GM18867 (cell line): ENCODE results near the gene PBX3.

Experiments
- ATAC-seq: cut with Tn5 transposase; IDR thresholded peaks from one replicate; pipeline ENCODE4 v1.9.1; 2021; ENCODE audit warnings: mild to moderate bottlenecking, moderate library complexity; ENCODE audit not compliant: unreplicated experiment

PBX3 gene

GRCh38 chr9:125932012-125932411 is 184.8 kb downstream of the PBX3 start:
- no peak for ATAC-seq

GRCh38 chr9:125932746-125933455 is 185.7 kb downstream of the PBX3 start:
- no peak for ATAC-seq

DNA sequence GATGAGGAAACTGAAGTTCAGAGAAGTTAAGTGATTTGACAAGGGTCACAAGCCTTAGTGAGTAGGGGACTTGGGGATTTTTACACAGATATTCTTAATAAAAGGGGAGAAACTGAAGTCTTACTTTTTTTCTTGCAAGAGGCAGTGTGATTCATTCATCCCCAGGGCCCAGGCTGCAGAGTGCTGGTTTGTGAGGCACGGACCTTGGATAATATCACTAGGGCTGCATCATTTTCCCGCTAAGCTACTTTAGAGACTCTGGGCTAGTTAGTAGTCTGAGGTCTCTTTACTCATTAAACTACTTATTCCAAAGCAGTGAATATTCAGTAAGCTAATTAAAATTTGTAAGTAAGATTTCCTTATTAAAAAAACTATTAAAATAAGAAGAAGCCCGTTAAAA is 195.0 kb downstream of the PBX3 start:
- no peak for ATAC-seq

DNA sequence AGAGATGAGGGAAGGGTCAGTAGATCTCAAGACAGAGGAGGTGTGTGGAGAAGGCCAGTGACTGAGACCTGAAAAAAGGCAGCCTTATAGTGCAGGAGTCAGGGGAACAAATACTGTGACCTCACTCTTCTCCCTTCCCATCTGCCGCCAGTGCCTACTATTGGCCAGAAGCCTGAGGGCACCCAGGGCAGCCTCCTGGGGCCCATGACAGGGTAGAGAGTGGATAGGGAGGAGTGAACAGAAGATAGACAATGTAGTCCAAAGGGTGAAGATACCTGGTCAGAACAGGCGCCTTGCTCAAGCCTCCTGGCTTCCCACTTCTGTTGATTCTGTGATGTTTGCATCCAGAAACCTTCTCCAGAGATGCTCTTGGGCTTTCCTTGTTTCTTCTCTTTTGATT is 196.7 kb downstream of the PBX3 start:
- ATAC-seq, result no peak

DNA sequence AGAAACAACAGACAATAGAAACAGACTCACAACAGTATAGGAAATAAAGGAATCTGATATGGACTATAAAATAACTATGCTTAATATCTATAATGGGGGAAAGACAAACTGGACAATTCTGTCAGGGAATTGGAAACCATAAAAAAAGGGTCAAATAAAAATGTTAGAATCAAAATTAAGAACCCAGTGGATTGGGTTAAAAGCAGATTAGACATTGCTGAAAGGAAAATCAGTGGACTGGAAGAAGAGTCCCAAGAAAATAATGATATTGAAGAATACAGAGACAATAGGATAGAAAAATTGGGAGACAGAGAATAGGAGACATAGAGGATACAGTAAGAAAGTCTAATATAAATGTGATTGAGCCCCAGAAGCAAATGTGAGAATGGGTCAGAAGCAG is 199.2 kb downstream of the PBX3 start:
- no peak for ATAC-seq

DNA sequence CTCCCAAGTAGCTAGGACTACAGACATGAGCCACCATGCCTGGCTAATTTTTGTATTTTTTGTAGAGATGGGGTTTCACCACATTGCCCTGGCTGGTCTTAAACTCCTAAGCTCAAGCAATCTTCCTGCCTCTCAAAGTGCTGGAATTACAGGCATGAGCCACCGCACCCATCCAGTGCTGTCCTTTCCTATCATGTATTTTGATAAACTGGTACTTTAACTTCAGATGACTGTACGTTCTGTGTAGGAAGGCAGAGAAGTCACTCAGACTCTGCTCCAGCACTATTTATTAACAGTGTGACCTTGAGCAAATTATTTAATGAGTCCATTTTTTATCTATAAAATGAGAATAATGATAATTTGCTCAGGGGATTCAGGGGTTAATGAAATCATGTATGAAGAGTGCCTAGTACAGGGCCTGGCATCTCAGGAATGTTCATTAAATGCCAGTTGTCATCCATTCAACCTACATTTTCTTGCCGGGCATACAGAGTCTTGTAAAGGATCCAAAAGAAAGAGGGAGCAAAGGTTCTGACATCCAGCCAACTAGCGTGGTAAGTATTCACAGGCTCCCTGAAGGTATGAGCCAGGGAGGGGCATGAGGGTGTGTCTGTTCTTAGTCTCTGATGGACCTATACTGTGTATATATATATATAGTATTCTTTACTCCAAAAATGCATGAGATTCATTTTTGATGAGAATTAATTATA is 201.9 kb downstream of the PBX3 start:
- ATAC-seq, result no peak

GRCh38 chr9:125949703-125950460 is 202.7 kb downstream of the PBX3 start:
- no peak for ATAC-seq

DNA sequence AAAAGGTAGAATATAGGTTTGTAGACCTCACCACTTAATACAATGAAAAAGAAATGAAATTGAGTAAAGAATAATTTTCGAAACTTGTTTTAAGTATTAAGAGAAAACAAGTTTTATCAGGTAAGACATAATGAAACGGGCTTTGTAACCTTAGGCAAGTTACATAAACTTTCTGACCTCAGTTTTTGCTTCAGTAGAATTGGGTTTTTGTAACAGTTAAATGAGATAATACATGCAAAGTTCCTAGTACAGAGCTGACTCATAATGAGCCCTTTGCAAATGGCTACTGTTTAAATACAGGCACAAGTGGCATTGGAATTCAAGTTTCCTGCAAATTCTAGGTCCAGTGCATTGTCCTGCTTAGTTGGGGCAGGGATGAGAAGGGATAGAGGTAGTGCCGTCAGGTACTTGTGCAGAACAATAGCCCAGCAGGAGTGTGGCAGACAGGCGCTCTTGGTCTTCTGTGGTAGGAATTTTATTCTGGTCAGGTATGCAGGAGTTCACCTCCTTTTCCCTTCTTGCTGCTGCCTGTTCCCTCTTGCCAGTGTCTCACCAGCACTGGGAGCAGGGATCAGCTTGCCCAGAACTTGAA is 203.8 kb downstream of the PBX3 start:
- no peak for ATAC-seq

DNA sequence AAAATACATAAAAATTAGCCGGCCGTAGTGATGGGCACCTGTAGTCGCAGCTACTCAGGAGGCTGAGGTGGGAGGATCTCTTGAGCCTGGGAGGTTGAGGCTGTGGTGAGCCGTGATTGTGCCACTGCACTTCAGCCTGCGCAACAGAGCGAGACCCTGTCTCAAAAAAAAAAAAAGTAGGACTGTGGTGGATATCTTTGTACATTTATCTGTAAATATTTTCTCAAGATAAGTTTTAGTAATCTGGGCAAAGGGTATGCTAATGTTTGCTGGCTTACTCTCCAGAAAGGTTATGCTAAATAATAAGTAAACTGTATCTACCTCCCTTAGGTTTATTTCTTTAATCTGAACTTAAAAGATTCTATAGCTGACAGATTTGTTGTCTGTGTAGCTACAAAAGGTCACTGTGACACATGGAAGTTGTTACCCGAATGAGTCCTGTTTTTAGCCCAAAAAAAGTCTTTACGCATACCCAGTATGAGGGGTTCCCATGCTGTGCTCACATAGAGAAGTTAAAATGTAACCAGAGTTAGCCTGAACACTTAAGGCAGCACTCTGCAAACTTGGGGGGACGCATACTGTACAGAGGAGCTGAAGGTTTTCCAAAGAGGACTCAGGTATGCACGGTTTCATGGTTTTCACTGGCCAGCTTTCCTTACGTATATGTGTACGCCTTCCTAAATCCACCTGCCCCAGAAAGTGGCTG is 206.3 kb downstream of the PBX3 start:
- ATAC-seq, result no peak

DNA sequence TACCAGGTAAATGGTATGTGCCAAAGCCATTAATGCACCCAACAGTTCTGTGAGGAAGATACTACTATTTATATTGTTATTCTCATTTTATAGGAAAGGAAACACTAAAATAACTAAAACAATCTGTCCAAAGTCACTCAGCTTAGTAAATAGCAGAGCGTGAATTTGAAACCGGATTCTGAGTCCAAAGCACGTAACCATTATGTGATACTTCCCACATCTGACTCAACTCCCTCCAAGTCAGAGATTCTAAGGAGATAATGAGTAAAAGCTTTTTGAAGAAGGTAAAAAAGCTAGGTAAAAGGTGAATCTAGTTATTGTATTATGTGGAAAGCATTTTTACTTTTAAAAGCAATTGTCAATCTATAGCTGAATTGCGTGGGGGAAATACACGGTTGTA is 208.9 kb downstream of the PBX3 start:
- no peak for ATAC-seq

DNA sequence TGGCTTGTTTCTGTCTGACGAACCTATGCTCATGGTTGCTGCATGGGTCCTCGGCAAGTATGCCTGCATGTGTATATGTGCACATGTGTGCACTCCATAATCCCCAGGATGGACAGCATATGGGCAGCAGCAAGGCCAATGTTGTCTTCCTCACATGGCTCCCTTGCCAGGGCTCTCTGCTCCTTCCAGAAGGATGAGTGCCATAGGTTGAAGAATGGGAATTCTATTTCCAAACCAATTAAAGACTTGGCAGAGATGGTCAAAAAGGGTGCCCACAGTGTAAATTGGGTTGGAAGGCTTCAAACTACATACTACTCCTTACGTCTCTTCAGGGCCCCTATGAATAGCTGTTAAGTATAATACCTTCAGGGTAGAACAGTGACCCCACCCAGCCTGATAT is 212.1 kb downstream of the PBX3 start:
- no peak for ATAC-seq

DNA sequence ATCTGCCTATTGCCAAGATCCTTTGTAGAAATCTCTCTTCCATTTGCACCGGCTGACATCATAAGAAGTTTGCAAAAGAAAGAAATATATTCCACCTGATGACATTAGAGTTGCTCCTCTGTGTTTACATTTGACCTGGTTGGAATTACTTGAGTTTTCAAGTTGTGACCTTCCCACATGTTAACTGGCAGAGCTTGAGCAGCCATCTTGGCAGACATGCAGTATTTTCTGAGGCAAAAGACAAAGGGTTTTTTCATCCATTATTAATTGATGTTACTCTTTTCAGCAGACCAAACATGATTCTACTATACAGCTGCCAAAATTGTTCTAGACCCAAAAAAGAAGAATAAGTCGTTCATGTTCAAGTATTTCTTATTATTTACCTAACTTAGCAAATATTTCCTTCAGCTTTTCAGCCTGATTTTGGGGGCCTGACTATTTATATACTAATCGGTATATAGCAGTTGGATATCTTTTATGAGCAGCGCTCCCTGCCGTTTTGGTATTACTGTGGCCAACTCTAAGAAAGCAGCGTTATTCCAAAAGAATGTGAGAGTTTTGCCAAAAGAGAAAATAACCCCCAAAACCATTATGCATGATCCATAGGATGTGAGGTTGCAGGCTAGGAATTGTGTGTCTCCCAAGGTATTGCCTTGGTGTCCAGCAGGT is 212.9 kb downstream of the PBX3 start:
- no peak for ATAC-seq

- ATAC-seq, result no peak
These were observed 213.5 kb downstream of the PBX3 start for GRCh38 chr9:125960626-125961025.

DNA sequence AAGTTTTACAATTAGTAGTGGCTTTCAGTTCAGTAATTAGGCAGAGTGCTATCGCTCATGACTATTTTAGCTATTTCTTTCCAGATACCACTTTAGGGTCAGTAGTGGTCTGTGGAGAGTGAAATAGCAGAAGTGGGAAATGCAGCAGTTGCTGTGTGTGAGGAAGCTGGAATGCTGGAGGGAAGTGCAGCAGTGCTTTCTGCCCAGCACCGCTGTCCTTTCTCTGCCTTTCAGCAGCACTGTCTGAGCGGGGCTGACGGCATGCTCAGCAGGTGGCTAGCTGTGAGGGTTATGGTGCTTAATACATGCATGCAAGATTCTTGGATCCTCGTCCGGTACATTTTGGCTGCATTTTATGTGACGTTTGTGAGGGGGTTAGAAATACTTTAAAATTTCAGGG is 213.9 kb downstream of the PBX3 start:
- ATAC-seq, result no peak

DNA sequence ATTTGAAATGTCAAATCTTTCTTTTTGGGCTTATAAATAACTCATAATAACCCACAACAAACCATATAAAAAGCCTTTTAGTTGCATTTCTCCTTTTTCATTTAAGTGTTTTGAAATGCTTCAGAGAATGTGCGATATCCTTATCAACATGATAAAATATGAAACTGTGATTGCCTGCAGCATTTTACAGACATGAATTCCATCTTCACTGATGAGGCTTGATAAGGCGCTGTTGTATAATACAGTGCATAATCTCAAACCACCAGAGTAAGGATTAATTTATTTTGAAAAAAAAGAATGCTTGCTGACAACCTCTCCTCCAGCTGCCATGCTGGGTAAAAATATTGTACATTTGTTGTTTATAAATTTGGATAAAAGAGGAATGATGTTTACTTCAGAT is 216.8 kb downstream of the PBX3 start:
- ATAC-seq, result no peak

DNA sequence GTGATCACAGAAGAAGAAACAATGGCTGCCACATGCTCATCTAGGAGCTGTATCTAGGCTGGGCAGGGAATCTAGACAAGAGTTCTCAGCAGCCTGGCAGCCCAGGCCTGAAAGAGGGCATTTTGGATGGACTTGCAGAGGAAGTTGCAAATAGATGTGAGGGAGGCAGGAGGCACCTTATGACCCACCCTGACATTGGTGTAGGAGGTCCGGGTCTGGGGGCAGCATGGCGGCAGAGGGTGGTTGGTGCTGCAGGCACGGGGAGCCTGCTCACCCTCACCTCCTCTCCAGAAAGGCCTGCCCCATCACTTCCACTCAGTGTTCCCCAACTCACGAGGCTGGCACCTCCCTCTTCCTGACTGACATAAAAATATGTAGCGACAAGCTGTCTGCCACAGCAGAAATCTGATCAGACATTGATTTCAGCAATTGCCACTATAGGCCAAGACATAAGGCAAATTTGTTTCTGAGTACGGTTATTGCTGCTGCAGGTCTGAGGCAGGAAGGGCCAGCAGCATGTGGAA is 217.6 kb downstream of the PBX3 start:
- no peak for ATAC-seq

DNA sequence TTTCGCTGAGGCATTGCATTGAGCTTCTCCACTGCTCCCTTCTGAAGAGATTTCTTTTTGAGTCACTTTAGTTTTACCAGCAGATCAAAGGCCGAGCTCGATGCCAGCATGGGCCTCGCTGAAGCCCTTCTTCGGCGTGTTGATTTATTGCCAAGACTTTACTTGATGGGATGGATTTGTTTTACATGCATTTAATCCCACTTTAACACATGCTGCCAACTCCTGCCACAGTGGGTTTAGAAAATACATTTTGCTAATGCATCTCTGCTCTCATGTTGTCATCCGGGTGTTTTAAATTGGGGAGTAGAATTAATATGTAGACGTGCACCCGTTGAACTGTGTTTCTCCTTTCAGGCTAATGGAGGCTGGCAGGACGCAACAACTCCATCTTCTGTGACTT is 218.3 kb downstream of the PBX3 start:
- ATAC-seq, result no peak

- no peak for ATAC-seq
These were observed 219.3 kb downstream of the PBX3 start for GRCh38 chr9:125966466-125966865.

DNA sequence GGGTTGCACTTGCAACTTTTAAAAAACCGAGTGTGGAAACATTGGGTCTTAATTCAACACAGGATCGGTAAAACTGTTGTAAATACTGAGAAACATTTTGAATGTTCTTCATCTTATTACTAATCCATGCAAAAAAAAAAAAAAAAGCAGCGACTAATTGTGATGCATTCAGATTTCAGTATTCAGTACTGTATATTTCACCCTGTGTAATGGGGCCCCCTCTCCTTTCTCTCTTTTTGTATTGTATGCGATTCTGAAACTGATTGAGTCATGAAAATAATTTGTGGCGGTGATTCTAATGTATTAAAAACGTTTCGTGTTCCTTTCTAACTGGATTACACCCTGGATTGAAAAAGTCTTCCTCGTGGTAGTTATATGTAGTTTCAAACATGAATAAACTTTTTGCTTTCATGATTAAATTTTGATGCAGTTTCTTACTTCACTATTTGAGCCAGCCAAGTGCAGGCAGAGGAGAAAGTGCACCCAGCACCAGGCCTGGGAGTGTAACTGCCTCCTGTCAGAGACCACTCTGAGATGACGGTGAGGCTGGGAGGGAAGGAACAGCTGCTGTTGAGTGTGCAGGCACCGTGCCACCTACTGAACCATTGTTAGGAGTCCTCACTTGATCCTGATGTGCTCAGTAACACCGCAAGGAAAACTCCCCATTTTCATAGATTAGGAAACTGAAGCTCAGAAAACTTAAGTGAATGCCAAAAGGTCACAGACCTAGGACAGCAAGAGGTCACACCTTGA is 220.0 kb downstream of the PBX3 start:
- ATAC-seq, result no peak
